GM12875 (cell line): ENCODE data around the gene DDX18.

Experiments
- H3K4me3 ChIP-seq: one replicate; pipeline ENCODE4 v1.5.1; 2011; ENCODE audit warnings: low read depth, low read length, control low read depth
- TF ChIP-seq, protein P1 (sequence below): IDR thresholded peaks from 2 replicates; pipeline ENCODE4 v1.5.1; 2011; ENCODE audit warnings: low read depth, mild to moderate bottlenecking, control low read depth, inconsistent platforms, low read length, moderate library complexity, borderline replicate concordance; ENCODE audit not compliant: insufficient read depth

The DDX18 gene

DNA sequence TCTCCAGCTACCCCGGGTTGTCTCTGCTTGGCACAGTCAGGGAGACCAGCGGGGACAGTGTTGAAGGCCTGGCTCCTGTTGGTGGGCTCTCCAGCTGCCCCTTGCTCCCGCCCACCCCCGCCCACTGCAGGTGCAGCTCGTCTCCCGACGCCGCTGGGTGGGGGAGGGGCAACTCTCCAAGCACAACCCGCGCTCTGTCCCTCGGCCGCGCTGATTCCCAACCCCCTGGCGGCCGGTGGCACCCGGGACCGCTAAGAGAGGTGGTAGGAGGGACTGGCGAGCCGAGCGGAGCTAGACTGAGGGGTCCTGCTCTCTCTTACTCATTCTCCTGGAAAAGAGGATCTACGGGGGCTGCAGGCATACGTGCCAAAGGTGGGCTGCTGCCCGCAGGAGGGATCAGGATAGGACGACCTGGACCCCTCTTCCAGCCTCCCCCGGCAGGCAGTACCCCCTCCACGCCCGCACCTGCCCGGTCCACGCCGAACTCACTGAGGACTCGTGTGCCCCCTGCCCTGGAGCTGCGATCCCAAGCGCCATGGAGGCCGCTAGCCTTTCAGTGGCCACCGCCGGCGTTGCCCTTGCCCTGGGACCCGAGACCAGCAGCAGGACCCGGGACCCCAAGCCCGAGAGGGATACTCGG is 44.5 kb downstream of the DDX18 start:
- no peak overlapping the region for H3K4me3 ChIP-seq
- TF ChIP-seq, protein P1, sequence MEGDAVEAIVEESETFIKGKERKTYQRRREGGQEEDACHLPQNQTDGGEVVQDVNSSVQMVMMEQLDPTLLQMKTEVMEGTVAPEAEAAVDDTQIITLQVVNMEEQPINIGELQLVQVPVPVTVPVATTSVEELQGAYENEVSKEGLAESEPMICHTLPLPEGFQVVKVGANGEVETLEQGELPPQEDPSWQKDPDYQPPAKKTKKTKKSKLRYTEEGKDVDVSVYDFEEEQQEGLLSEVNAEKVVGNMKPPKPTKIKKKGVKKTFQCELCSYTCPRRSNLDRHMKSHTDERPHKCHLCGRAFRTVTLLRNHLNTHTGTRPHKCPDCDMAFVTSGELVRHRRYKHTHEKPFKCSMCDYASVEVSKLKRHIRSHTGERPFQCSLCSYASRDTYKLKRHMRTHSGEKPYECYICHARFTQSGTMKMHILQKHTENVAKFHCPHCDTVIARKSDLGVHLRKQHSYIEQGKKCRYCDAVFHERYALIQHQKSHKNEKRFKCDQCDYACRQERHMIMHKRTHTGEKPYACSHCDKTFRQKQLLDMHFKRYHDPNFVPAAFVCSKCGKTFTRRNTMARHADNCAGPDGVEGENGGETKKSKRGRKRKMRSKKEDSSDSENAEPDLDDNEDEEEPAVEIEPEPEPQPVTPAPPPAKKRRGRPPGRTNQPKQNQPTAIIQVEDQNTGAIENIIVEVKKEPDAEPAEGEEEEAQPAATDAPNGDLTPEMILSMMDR: no peak

DNA sequence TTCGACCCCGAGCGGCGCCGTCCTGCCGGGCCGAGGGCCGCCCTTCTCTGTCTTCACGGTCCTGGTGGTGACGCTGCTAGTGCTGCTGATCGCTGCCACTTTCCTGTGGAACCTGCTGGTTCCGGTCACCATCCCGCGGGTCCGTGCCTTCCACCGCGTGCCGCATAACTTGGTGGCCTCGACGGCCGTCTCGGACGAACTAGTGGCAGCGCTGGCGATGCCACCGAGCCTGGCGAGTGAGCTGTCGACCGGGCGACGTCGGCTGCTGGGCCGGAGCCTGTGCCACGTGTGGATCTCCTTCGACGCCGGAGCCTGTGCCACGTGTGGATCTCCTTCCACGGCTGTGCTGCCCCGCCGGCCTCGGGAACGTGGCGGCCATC is 45.0 kb downstream of the DDX18 start:
- TF ChIP-seq, protein P1: no peak
- H3K4me3 ChIP-seq: no peak overlapping the region

DNA sequence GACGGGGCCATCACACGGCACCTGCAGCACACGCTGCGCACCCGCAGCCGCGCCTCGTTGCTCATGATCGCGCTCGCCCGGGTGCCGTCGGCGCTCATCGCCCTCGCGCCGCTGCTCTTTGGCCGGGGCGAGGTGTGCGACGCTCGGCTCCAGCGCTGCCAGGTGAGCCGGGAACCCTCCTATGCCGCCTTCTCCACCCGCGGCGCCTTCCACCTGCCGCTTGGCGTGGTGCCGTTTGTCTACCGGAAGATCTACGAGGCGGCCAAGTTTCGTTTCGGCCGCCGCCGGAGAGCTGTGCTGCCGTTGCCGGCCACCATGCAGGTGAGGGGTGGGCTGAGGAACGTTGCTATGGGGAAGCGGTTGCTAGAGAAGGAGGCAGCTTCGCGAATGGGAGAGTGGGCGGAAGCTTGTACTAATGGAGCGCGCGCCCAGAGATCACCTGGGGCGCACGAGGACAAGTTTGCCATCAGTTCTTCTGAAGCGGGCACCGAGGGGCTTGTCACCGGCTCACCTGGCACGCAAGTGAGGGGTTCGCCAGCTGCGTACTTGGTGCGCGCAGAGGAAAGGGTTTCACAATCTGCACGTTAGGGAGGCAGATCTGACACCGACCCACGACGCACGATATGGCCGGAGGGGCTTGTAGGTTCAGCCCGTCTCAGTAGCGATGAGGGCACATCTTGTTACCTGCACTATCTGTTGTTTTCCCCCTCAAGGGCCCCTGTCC is 45.6 kb downstream of the DDX18 start:
- H3K4me3 ChIP-seq: no peak overlapping the region
- TF ChIP-seq, protein P1: no peak

DNA sequence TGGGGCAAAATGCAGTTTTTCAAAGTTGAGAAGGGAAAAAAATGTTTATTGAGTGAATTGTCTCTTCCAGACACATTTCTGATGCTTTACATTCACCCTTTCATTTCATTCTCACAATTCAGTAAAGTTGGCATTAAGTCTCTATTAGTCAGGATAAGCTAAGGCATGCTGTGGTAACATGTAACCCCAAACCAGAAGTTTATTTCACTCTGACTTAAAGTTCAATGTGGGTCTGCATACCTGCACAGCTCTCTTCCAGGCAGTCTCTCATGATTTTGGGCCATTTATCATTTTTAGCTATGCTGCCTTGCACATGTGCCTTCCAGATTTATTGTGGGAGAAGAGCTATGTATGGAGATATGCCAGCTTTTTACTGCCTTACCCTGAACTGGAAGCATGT is 48.0 kb downstream of the DDX18 start:
- TF ChIP-seq, protein P1: no peak
- no peak overlapping the region for H3K4me3 ChIP-seq

DNA sequence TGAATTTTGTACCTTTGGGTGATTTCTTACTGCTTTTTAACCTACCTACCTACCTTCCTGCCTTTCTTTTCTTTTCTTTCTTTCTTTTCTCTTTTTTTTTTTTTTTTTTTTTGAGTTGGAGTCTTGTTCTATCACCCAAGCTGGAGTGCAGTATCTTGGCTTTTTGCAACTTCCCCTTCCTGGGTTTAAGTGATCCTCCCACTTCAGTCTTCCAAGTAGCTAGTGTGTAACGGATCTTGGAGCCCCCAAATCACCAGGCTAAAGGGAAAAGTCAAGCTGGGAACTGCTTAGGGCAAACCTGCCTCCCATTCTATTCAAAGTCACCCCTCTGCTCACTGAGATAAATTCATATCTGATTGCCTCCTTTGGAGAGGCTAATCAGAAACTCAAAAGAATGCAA is 61.3 kb downstream of the DDX18 start:
- H3K4me3 ChIP-seq: no peak overlapping the region
- TF ChIP-seq, protein P1: no peak

DNA sequence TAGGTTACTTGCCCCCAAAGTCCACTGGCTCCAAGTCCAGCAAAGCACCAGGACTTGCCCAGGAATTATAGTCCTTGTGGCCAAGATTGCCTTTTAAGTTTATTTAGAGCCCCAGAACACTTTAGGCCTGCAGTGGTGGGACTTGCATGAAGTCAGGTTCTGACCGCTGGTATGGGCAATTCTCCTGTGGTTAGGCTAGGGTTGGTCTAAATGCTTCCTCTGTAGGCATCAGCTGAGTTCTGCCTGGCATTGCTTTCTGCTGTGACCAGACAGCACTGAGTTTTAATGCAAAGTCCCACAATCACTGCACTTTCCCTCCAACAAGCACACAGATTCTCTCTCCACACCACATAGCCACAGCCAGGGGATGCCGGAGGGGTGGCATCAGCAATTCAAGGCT is 64.5 kb downstream of the DDX18 start:
- no peak overlapping the region for H3K4me3 ChIP-seq
- TF ChIP-seq, protein P1: no peak
